Lower leg skin (tissue), 3 donors: ENCODE measurements around the gene UGT1A5.

ENCODE experiments used
- POLR2A ChIP-seq, 2 donors: fragments of 450-650 bp; IDR thresholded peaks; one replicate each; pipeline ENCODE4 v1.6.1; 2016 to 2017; ENCODE audit warnings: antibody characterized with exemption in 2 of 2, mild to moderate bottlenecking in 1 of 2, moderate library complexity in 1 of 2
- TF ChIP-seq, protein P1 (sequence below), 3 donors: fragments of 450-650 bp; IDR thresholded peaks; one replicate each; pipeline ENCODE4 v1.5.1; 2016; ENCODE audit warnings: antibody characterized with exemption in 3 of 3, mild to moderate bottlenecking in 3 of 3, moderate library complexity in 2 of 3

DNA sequence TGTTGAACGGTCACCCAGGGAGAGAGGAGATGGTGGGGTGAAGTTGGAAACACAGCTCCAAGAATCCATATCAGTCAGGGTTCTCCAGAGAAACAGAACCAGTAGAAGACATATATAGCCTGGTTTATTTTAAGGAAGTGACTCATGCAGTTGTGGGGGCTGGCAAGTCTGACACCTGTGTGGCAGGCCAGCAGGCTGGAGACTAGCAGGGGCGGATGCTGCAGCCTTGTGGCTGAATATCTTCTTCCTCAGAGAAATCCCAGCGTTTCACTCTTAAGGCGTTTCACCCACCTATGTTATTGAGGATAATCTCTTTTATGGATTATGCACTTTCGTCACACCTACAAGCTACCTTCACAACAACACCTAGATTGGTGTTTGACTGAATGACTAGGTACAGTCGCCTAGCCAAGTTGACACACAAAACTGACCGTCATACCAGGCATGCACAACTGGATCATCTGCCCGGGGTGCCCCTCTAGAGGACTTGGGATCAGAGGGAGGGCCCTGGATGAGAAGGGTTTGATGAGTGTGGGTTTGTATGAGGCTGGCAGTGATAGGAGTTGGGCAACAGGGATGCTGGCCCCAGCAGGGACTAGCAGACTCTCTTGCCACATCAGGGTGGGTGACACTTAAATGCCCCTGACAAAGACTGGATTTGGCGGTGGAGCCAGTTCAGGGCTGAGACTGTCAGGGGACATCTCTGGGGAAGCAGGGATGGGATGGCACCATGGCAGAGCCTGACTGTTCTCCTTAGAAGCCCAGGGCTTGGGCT lies 88.8 kb downstream of the UGT1A5 start:
- TF ChIP-seq, protein P1, sequence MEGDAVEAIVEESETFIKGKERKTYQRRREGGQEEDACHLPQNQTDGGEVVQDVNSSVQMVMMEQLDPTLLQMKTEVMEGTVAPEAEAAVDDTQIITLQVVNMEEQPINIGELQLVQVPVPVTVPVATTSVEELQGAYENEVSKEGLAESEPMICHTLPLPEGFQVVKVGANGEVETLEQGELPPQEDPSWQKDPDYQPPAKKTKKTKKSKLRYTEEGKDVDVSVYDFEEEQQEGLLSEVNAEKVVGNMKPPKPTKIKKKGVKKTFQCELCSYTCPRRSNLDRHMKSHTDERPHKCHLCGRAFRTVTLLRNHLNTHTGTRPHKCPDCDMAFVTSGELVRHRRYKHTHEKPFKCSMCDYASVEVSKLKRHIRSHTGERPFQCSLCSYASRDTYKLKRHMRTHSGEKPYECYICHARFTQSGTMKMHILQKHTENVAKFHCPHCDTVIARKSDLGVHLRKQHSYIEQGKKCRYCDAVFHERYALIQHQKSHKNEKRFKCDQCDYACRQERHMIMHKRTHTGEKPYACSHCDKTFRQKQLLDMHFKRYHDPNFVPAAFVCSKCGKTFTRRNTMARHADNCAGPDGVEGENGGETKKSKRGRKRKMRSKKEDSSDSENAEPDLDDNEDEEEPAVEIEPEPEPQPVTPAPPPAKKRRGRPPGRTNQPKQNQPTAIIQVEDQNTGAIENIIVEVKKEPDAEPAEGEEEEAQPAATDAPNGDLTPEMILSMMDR (IDR thresholded peaks at IDR 0.05): no peak
- TF ChIP-seq POLR2A (IDR thresholded peaks at IDR 0.05): no peak
